Measurements from ENCODE around the gene FBLN1.

The FBLN1 gene

GRCh38 chr22:45580726-45581381 is 78.2 kb downstream of the FBLN1 start:
- in situ Hi-C loops (cut with MboI; ENCODE audit: low sequenced_read_pairs) = loop anchor here (5.0 to 25.0 kb wide), 2 partner anchors 401 to 956 kb away; partner anchors contain the start of gene CELSR1

GRCh38 chr22:45581549-45582080 is 78.9 kb downstream of the FBLN1 start:
- in situ Hi-C loops (cut with MboI; ENCODE audit: low sequenced_read_pairs) = loop anchor here (5.0 to 25.0 kb wide), 2 partner anchors 401 to 956 kb away; partner anchors contain the start of gene CELSR1

GRCh38 chr22:45582236-45582954 is 79.7 kb downstream of the FBLN1 start:
- in situ Hi-C loops (cut with MboI; ENCODE audit: low sequenced_read_pairs) = loop anchor here (5.0 to 25.0 kb wide), 2 partner anchors 400 to 955 kb away; partner anchors contain the start of gene CELSR1

GRCh38 chr22:45582955-45583320 is 80.3 kb downstream of the FBLN1 start:
- in situ Hi-C loops (cut with MboI; ENCODE audit: low sequenced_read_pairs) = loop anchor here (5.0 to 25.0 kb wide), 2 partner anchors 399 to 954 kb away; partner anchors contain the start of gene CELSR1

- in situ Hi-C loops (cut with MboI; ENCODE audit: low sequenced_read_pairs) = loop anchor here (5.0 to 25.0 kb wide), 2 partner anchors 399 to 954 kb away; partner anchors contain the start of gene CELSR1
These were observed 80.8 kb downstream of the FBLN1 start for GRCh38 chr22:45583504-45583903.

- in situ Hi-C loops (cut with MboI; ENCODE audit: low sequenced_read_pairs) = loop anchor here (5.0 to 25.0 kb wide), 2 partner anchors 398 to 953 kb away; partner anchors contain the start of gene CELSR1
These were observed 81.5 kb downstream of the FBLN1 start for GRCh38 chr22:45584121-45584570.

GRCh38 chr22:45584621-45585436 is 82.1 kb downstream of the FBLN1 start:
- in situ Hi-C loops (cut with MboI; ENCODE audit: low sequenced_read_pairs) = loop anchor here (5.0 to 25.0 kb wide), 2 partner anchors 397 to 952 kb away; partner anchors contain the start of gene CELSR1

- in situ Hi-C loops (cut with MboI; ENCODE audit: low sequenced_read_pairs) = loop anchor here (25.0 kb wide), 1 partner anchor 952 kb away; the partner anchor contains the start of gene CELSR1
These were observed 82.7 kb downstream of the FBLN1 start for GRCh38 chr22:45585437-45585755.

GRCh38 chr22:45585946-45586540 is 83.4 kb downstream of the FBLN1 start:
- in situ Hi-C loops (cut with MboI; ENCODE audit: low sequenced_read_pairs) = loop anchor here (25.0 kb wide), 1 partner anchor 951 kb away; the partner anchor contains the start of gene CELSR1

- in situ Hi-C loops (cut with MboI; ENCODE audit: low sequenced_read_pairs) = loop anchor here (25.0 kb wide), 1 partner anchor 950 kb away; the partner anchor contains the start of gene CELSR1
These were observed 84.1 kb downstream of the FBLN1 start for GRCh38 chr22:45586651-45587405.

GRCh38 chr22:45587638-45588505 is 85.2 kb downstream of the FBLN1 start:
- in situ Hi-C loops (cut with MboI; ENCODE audit: low sequenced_read_pairs) = loop anchor here (25.0 kb wide), 1 partner anchor 949 kb away; the partner anchor contains the start of gene CELSR1

- in situ Hi-C loops (cut with MboI; ENCODE audit: low sequenced_read_pairs) = loop anchor here (25.0 kb wide), 1 partner anchor 948 kb away; the partner anchor contains the start of gene CELSR1
These were observed 86.9 kb downstream of the FBLN1 start for GRCh38 chr22:45589556-45589955.

GRCh38 chr22:45590262-45590661 is 87.6 kb downstream of the FBLN1 start:
- in situ Hi-C loops (cut with MboI; ENCODE audit: low sequenced_read_pairs) = loop anchor here (25.0 kb wide), 1 partner anchor 947 kb away; the partner anchor contains the start of gene CELSR1

- in situ Hi-C loops (cut with MboI; ENCODE audit: low sequenced_read_pairs) = loop anchor here (25.0 kb wide), 1 partner anchor 946 kb away; the partner anchor contains the start of gene CELSR1
These were observed 89.0 kb downstream of the FBLN1 start for GRCh38 chr22:45591633-45592213.

- in situ Hi-C loops (cut with MboI; ENCODE audit: low sequenced_read_pairs) = loop anchor here (25.0 kb wide), 1 partner anchor 943 kb away; the partner anchor contains the start of gene CELSR1
These were observed 91.6 kb downstream of the FBLN1 start for GRCh38 chr22:45594123-45594941.

GRCh38 chr22:45597460-45598192 is 94.9 kb downstream of the FBLN1 start:
- in situ Hi-C loops (cut with MboI; ENCODE audit: low sequenced_read_pairs) = loop anchor here (25.0 kb wide), 1 partner anchor 940 kb away; the partner anchor contains the start of gene CELSR1
